GM12874 (cell line): ENCODE results near the gene POLR3E.
A peak's percentile ranks its signal among the peaks of the same experiment; 100 is the strongest.

Experiments used
- CTCF ChIP-seq: IDR thresholded peaks from 2 replicates; pipeline ENCODE4 v1.5.1; 2011; ENCODE audit warnings: low read depth, mild to moderate bottlenecking, control low read depth, low read length, moderate library complexity; ENCODE audit not compliant: insufficient read depth

The POLR3E gene, protein sequence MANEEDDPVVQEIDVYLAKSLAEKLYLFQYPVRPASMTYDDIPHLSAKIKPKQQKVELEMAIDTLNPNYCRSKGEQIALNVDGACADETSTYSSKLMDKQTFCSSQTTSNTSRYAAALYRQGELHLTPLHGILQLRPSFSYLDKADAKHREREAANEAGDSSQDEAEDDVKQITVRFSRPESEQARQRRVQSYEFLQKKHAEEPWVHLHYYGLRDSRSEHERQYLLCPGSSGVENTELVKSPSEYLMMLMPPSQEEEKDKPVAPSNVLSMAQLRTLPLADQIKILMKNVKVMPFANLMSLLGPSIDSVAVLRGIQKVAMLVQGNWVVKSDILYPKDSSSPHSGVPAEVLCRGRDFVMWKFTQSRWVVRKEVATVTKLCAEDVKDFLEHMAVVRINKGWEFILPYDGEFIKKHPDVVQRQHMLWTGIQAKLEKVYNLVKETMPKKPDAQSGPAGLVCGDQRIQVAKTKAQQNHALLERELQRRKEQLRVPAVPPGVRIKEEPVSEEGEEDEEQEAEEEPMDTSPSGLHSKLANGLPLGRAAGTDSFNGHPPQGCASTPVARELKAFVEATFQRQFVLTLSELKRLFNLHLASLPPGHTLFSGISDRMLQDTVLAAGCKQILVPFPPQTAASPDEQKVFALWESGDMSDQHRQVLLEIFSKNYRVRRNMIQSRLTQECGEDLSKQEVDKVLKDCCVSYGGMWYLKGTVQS

DNA sequence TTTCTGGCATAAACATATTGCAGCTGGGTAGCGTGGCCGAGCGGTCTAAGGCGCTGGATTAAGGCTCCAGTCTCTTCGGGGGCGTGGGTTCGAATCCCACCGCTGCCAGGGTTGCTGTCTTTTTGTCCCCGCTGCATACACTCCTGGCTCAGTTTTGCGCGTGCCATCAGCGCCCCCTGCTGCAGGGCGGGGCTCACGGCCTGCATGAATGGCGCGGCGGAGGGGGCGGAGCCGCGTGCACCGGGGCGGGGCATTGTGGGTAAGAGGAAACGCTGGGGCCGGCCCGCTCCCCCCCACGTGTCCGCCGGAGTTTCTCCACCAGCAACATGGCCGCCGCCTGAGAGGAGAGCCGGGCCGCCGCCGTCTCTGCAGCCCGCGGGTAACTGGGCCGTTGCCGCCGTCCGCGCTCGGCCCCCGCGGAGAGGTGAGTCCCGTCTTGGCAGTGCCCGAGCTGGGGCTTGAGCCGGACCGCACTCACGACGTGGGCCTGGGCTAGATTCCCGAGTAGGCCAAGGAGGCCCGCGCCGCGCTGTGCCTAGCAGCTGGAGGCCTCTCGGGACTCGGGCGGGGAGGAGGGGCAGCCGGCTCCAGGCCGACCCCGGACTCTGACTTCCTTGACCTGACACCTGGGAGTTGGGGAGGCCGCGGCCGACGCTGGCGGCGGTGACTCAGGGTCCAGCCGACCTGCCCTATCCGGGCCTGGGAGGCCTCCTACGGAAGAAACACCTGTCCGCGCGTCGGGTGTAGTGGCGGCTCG is at the start of gene POLR3E:
POLR3E (plus strand) TSS at position 296 of the 757 bp plus-strand sequence. CDS start 5,560 bp downstream, outside the sequence.
- TF ChIP-seq CTCF, result peak; percentile 90

- TF ChIP-seq CTCF, result no peak
Measured at GRCh38 chr16:22250522-22250921, 46.7 kb upstream of the POLR3E start.

DNA sequence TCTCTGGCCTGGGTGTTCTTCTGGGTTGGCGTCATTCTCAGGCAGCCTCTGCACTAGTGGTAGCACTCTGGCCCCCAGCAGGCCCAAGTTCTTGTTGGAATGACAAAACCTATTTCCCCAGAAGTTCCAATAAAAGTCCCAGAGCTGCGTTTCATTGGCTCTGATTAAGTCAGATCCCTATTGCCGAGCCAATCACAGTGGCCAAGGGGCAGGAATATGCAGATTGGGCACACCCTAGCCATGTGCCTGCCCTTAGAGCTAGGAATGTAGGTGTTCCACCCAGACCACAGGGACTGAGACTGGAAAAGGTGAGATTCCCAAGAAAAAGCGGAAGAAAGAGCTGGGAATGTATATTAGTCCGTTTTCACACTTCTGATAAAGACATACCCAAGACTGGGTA is 44.9 kb upstream of the POLR3E start:
- no peak for TF ChIP-seq CTCF

- TF ChIP-seq CTCF, result no peak
Measured at GRCh38 chr16:22253272-22253671, 43.9 kb upstream of the POLR3E start.

DNA sequence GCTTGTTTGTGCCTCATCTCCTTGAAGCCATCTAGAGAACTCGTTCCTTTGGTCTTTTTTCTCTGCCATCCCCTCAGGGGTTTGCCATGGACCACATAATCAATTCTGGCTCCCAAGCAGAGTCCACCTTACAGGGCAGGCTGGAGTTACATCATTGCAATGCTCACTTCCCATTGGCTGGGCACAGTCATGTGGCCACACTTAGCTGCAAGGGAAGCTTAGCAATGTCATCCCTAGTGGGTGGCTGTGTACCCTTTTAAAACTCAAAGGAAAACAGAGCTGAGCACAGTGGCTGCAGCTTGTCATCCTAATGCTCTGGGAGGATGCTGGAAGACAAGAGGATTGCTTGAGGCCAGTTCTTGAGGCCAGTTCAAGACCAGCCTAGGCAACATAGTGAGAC is 41.9 kb upstream of the POLR3E start:
- TF ChIP-seq CTCF, result no peak

GRCh38 chr16:22257440-22257839 is 39.8 kb upstream of the POLR3E start:
- TF ChIP-seq CTCF, result no peak

DNA sequence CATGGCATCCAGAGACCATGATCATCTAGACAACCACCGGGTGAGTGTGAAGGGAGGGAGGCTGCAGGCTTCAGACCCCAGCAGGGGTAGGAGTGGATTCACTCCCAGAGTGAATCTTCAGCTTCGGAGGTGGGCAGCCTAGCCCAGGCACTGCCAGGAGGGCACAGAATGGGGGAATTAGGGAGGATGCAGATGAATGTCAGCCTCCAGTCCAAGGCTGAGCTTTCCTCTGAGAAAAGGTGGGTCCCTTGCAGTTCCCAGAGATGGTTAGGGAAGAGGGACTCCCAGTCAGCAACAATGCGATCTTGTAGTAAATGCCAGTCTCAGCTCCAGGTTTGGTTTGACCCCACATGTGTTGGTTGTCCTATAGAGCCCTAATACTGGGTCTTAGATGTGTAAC is 36.7 kb upstream of the POLR3E start:
- no peak for TF ChIP-seq CTCF
